GM18498 (cell line): ENCODE data around the gene RPRD2.

Experiments used
- ATAC-seq: cut with Tn5 transposase; IDR thresholded peaks from one replicate; pipeline ENCODE4 v1.9.1; 2021; ENCODE audit warnings: mild to moderate bottlenecking, moderate library complexity; ENCODE audit not compliant: unreplicated experiment

The RPRD2 gene

GRCh38 chr1:150513351-150513791 is 149.4 kb downstream of the RPRD2 start:
- ATAC-seq = no peak

GRCh38 chr1:150514260-150514659 is 150.3 kb downstream of the RPRD2 start:
- no peak for ATAC-seq

DNA sequence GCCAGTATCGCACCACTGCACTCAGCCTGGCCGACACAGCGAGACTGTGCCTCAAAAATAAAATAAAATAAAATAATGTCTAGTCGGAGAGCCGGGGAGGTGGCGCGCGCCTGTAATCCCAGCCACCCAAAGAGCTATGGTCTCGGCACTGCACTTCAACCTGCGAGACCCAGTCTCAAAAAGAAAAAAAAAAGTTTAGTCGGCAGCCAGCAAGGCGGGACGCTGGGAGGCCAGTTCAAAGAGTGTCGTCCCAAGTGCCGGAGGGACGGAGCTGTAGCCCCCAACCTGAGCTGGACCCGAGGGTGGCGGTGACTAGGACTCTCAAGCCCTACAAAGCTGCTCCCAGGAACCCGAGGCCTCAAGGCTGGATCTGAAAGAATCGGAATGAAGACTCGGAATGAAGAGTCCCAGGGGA is 151.0 kb downstream of the RPRD2 start:
- peak; percentile 4 for ATAC-seq

GRCh38 chr1:150515328-150516049 is 151.5 kb downstream of the RPRD2 start, which contains the start of gene FALEC:
Gene FALEC, plus strand, starts transcription at chr1:150515752.
- peak; percentile 98 for ATAC-seq

GRCh38 chr1:150516050-150516591 is 152.2 kb downstream of the RPRD2 start:
- no peak for ATAC-seq

DNA sequence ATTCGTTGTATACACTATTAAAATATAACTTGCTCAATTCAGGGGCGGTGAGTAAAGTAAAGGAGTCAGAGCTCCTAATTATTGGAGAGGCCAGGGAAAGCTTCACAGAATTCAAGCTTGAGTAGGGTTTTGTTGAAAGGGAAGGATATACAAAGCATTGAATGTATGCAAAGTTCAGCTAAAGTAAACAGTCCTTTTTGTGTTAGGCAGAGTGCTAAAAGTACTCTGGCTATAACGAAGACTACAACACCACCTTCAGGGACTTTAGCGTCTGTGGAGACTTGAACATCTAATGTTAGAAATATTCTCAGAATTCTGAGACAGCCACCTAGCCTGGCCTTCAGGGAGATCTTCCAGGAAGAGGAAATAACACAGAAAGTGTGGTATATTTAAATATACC is 152.7 kb downstream of the RPRD2 start:
- no peak for ATAC-seq

DNA sequence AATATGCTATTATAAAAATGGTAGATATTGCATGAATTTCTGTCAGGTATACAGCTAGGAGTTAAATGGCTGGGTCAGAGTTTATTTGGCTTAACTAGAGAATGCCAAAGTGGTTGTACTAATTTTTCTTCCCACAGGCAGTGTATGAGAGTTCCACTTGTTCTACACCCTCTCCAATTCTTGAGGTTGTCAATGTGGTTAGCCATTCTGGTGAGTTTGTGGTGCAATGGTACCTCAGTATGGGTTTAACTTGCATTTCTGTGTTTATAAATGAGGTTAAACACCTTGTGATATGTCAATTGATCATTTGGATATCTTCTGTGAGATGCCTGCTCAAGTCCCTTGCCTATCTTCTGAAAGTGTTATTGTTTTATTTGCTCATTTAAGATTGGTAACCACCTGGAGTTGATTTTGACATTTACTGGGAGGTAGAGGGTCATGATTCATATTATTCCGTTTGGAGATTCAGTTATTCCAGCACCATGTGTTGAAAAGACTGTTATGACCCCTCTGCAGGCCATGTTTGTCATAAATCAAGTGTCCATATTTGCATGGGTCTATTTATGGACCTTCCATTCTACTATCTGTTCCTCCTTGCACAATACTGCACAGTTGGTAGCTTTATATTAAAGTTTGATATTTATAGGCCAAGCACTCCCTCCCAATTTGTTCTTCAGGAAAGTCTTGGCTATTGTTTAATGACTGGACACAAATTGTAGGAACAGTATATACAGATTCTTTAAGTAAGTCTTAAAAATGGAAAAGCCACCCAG is 157.4 kb downstream of the RPRD2 start:
- ATAC-seq = no peak

DNA sequence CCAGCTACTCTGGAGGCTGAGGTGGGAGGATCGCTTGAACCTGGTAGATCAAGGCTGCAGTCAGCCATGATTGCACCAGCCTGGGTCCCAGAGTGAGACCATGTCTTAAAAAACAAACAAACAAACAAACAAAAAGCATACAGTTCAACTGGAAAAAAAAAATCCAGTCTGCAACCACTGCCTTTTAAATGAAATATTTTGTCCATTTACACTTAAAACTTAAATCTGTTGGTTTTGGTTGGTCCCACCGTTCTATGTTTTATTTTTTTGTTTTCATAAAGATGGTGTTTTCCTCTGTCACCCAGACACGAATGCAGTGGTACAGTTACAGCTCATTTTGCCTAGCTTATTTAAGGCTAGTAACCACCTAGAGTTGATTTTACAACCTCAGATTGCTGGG is 161.4 kb downstream of the RPRD2 start:
- ATAC-seq = no peak
